Measurements from ENCODE around the gene CFAP141. TPM values are rescaled to one million over a fixed set of nuclear protein-coding genes. Genes with fewer than 3 reads are reported as not detected.

Gene CFAP141
- total and polyA plus RNA-seq, 10 donors, result not detected

GRCh38 chr1:154171880-154172279 is 34.3 kb downstream of the CFAP141 start:
- DNase-seq, result no peak
- peaks cover 3 to 100% (median 92%) of the 10 kb centered on the region in 6 donors for H3K36me3 ChIP-seq
- H3K27me3 ChIP-seq (replicated peaks in 1 of 7), result no peaks in the 10 kb centered on the region
- H3K4me3 ChIP-seq, result no peak overlapping the region
- TF ChIP-seq POLR2A (IDR thresholded peaks at IDR 0.05) (no peak), CTCF (IDR thresholded peaks at IDR 0.05 in 8 of 11, conservative IDR thresholded peaks at IDR 0.05 in 3 of 11) (no peak), POLR2AphosphoS5 (IDR thresholded peaks at IDR 0.05) (no peak)
- WGBS, 5 donors, result 90 to 94% (median 94%) methylated on average over 5 of the region's 5 CpGs
- no peak overlapping the region for H3K27ac ChIP-seq
- H3K4me1 ChIP-seq, result peaks cover 13 to 74% (median 24%) of the 10 kb centered on the region in 6 donors
- intact Hi-C loops (cut with DNase I; ENCODE audit: low total_unique reads), result no loop called here
- H3K9me3 ChIP-seq, result no peaks in the 10 kb centered on the region

GRCh38 chr1:154171223-154171583 is 34.9 kb downstream of the CFAP141 start:
- no peak for DNase-seq
- 82 to 90% (median 89%) methylated on average over 4 of the region's 4 CpGs for WGBS, 5 donors
- peaks cover 3 to 100% (median 99%) of the 10 kb centered on the region in 6 donors for H3K36me3 ChIP-seq
- H3K4me3 ChIP-seq, result no peak overlapping the region
- H3K4me1 ChIP-seq, result peaks cover 8 to 67% (median 17%) of the 10 kb centered on the region in 6 donors
- TF ChIP-seq CTCF (IDR thresholded peaks at IDR 0.05 in 8 of 11, conservative IDR thresholded peaks at IDR 0.05 in 3 of 11) (no peak), POLR2AphosphoS5 (IDR thresholded peaks at IDR 0.05) (no peak), POLR2A (IDR thresholded peaks at IDR 0.05) (no peak)
- no peaks in the 10 kb centered on the region for H3K27me3 ChIP-seq (replicated peaks in 1 of 7)
- intact Hi-C loops (cut with DNase I; ENCODE audit: low total_unique reads), result no loop called here
- H3K27ac ChIP-seq, result peak overlapping the region in 1 of 8 donors; percentile 11
- H3K9me3 ChIP-seq, result no peaks in the 10 kb centered on the region

- H3K36me3 ChIP-seq, result peaks cover 3 to 100% (median 99%) of the 10 kb centered on the region in 6 donors
- intact Hi-C loops (cut with DNase I; ENCODE audit: low total_unique reads), result no loop called here
- peak overlapping the region in 1 of 8 donors; percentile 19 for H3K27ac ChIP-seq
- peaks cover 3 to 62% (median 12%) of the 10 kb centered on the region in 6 donors for H3K4me1 ChIP-seq
- TF ChIP-seq POLR2AphosphoS5 (IDR thresholded peaks at IDR 0.05), result peak in 1 of 3 donors; percentile 23
- TF ChIP-seq CTCF (IDR thresholded peaks at IDR 0.05 in 8 of 11, conservative IDR thresholded peaks at IDR 0.05 in 3 of 11), result no peak
- no peak for TF ChIP-seq POLR2A (IDR thresholded peaks at IDR 0.05)
- DNase-seq, result no peak
- H3K4me3 ChIP-seq, result no peak overlapping the region
- no peaks in the 10 kb centered on the region for H3K27me3 ChIP-seq (replicated peaks in 1 of 7)
- no peaks in the 10 kb centered on the region for H3K9me3 ChIP-seq
Observed at GRCh38 chr1:154170547-154171222, 35.4 kb downstream of the CFAP141 start.

GRCh38 chr1:154167461-154167860 is 38.7 kb downstream of the CFAP141 start:
- H3K27me3 ChIP-seq (replicated peaks in 1 of 7), result no peaks in the 10 kb centered on the region
- peaks cover 3 to 100% (median 100%) of the 10 kb centered on the region in 6 donors for H3K36me3 ChIP-seq
- DNase-seq, result no peak
- H3K4me3 ChIP-seq, result no peak overlapping the region
- intact Hi-C loops (cut with DNase I; ENCODE audit: low total_unique reads), result no loop called here
- peaks cover 0 to 40% (median 4%) of the 10 kb centered on the region in 6 donors for H3K4me1 ChIP-seq
- no peak overlapping the region for H3K27ac ChIP-seq
- no peaks in the 10 kb centered on the region for H3K9me3 ChIP-seq
- TF ChIP-seq POLR2AphosphoS5 (IDR thresholded peaks at IDR 0.05) (no peak), CTCF (IDR thresholded peaks at IDR 0.05 in 8 of 11, conservative IDR thresholded peaks at IDR 0.05 in 3 of 11) (no peak), POLR2A (IDR thresholded peaks at IDR 0.05) (no peak)

Data from spleen (tissue), 11 donors.